NCI-H446 treated with DMSO at 0.1 percent for 48 hours (cell line): ENCODE data around the gene CHKA.

Experiments used
- DNase-seq: peaks from one replicate; lab custom pipeline; 2025; lab: John Stamatoyannopoulos, UW

The CHKA gene

DNA sequence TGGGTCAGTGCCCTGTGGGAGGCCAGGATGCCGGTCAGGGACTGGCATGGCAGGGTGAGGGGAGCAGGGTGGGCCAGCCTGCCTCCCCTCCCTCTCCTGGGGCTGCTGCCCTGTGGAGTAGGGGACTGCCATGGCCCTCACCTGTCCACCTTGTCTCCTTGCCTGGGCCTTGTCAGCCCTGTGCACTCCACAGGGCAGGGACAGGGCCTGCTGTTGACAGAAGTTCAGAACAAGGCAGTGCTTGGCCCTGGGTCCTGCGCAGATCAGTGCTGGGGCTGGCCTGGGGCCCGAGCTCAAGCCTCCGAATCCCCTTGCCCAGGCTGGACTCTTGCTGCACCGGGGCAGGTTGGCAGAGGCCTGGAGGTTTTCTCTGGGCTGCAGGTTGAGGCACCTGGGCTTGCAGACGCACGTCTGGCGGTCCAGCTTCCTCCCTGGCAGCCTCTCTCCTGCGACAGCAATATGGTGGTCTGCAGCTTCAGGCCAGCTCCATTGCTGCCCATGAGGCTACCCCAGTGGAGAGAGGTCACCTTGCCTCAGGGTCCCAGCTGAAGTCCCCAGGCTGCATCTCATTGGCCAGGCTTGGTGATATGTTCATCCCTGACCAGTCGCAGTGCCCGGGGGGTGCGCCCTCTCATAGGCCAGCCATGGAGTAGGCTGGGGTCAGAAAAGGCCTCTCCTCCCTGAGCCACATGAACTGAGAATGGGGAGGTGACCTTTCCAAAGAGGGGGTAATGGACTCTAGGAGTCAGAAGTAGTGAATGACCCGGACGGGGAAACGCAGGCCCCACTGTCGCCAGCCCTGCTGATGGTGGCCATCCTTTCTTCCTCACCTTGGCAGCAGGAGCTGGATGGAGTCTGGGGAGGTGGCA lies 21.5 kb upstream of the CHKA start:
- DNase-seq: no peak

DNA sequence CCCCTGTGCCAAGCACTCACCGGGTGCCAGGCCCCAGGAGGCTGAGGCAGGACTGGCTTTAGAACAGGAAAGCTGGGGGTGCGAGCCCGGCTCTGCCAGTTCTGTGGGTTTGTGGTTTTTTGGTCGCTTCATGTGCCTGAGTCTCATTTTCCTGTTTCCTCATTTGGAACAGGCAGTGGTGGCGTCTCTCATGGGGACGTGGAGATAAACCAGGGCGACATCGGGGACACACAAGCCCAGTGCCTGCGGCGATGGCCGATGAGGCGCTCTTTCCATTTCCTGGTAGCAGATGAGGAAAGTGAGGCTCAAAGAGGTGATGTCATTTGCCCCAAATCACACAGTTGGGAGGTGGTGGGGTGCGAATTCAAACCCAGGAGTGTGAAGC lies 20.8 kb upstream of the CHKA start:
- DNase-seq: no peak

DNA sequence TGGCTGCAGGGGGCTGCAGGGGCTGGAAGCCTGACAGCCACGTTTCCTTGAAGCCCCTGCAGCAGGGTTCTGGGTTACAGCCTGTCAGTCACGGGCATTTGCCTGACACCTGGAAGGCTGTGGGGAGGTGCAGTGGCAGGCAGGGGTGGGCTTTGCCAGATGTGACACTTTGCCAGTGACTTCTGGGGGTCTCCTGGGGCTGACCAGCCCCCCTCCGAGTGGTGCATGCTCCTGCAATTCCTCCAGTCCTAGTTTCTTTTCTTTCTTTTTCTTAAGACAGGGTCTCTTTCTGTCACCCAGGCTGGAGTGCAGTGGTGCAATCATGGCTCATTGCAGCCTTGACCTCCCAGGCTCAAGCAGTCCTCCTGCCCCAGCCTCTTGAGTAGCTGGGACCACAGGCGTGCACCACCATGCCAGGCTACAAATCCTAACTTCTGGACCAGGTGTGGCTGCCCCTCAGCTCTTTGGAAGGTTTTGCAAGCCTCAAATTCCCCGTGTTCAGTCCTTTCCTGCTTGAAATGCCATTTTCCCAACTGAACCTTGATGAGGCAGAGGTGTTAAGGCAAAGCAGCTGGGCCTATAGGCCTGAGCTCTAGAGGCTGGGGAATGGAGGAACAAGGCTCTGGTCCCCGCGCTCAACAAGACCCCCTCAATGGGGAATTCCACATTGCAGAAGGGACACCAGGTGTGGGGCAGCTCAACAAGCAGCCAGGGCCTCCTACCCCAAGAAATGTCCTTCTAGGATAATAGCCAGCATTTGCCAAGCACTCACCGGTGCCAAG lies 20.2 kb upstream of the CHKA start:
- DNase-seq: peak; percentile 7

DNA sequence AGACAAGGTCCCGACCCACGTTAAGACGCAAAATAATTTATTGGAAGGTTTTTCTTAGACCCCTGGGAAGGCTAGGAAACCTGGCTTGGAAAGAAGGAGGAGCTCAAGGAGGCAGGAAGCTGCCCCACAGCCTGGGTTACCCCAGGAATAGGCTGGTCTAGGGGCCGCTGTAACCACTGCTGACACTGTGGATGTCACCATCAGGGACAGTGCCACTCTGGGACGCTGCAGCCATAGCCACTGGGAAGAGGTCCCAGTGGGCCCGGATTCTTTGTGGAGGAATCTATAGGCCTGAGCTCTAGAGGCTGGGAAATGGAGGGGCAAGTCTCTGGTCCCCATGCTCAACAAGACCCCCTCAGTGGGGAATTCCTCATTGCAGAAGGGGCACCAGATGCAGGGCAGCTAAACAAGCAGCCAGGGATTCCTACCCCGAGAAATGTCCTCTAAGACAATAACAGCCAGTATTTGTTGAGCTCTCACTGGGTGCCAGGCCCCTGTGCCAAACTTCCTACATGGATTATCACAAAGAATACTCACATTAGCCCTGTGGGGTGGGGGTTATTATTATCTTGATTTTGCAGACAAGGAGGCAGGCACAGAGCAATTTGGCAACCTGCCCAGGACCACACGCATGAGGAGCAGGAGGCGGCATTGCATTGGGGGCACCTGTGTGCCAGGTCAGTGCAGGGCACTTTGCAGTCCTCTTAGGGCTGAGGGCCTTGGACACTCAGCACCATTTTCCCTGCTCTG lies 19.5 kb upstream of the CHKA start:
- peak; percentile 29 for DNase-seq

DNA sequence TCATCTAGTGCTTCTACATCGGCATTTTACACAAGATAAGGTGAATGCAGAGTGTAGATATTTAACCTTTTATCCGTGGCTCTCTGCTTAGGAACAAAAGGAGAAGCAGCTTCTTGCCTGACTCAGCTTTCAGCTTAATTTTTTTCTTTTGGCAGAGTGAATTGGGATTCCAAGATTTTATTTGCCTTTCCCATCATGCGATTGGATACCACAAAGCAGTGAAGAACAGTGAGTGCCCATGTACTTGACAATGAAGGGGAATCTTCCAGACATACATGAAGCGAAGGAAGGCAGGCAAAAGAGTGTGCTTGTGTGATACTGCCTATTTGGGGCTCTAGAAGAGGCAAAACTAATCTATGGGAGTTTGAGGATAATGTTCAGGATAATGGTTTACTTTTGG lies 17.0 kb upstream of the CHKA start:
- DNase-seq: no peak

DNA sequence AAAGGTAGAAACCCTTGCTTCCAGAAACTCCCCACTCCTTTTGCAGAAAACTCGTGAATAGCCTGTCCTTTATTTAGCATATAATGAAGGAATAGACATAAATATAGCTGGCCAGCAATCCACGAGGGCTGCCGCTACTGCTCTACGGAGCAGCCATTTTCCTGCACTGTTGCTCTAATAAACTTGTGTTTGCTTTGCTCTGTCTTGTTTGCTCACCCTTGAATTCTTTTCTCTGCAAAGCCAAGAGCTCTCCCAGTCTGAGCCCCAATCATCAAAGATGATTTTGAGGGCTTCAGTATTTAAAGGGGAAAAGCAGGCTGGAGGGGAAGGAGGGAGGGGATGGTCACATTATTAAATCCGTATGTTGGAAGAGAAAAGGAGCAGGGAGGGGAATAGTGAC lies 16.6 kb upstream of the CHKA start:
- DNase-seq: no peak

DNA sequence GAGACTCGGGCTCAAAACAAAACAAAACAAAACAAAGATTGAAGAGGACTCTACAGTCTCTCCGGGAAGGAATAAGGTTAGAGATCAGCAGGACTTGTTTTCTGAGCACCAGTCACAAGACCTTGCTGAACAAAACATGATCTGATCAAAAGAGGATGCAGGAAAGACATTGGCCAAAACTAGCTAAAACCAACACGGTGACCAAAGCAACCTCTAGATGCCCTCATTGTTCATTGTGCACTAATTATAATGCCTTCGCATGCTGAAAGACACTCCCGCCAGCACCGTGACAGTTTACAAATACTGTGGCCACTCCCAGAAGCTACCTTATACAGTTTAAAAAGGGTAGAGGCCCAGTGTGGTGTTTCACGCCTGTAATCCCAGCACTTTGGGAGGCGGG lies 15.7 kb upstream of the CHKA start:
- no peak for DNase-seq

DNA sequence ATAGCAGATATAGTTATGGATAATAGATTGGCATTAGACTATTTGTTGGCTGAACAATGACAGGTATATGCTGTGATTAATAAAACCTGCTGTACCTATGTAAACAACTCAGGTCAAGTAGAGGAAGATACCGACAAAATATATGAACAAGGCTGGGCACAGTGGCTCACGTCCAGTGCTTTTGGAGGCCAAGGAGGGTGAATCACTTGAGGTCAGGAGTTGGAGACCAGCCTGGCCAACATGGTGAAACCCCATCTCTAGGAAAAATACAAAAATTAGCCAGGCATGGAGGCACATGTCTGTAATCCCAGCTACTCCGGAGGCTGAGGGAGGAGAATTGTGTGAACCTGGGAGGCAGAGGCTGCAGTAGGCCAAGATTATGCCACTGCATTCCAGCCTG lies 14.0 kb upstream of the CHKA start:
- DNase-seq: no peak

DNA sequence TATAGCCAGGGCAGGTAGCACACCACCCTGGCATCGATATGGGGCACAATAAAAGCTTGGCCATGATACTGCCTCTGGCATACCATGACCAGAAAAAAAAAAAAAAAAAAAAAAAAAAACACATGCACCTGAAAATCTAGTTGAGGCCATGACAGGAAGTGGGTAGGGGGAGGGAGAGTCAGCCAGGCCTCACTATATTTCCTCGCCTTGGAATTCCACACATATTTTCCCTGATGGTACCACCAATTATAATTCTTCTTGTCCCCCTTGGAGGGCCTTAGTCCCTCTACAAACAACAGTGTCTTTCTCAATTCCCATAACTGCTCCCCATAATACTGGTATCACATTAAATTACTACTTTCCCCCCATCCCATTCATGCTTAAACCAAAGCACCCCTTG lies 12.6 kb upstream of the CHKA start:
- DNase-seq: no peak

DNA sequence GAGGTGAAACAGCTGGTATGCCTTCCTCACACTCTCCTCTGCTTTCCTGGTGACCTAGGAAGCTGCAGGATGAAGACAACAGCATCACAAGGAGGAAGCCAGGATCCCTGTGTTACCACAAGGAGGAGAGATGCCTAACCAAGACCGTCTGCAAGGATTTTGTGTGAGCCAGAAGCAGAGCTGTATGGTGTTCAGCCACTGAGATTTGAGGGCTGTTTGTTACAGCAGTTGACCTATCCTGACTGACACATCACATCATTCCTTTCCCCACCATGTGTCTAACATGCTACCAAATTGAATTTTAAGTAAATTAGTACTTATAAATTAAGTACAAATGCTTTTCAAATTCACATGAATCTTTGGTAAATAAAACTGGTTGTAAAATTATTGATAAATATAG lies 8.9 kb upstream of the CHKA start:
- no peak for DNase-seq

DNA sequence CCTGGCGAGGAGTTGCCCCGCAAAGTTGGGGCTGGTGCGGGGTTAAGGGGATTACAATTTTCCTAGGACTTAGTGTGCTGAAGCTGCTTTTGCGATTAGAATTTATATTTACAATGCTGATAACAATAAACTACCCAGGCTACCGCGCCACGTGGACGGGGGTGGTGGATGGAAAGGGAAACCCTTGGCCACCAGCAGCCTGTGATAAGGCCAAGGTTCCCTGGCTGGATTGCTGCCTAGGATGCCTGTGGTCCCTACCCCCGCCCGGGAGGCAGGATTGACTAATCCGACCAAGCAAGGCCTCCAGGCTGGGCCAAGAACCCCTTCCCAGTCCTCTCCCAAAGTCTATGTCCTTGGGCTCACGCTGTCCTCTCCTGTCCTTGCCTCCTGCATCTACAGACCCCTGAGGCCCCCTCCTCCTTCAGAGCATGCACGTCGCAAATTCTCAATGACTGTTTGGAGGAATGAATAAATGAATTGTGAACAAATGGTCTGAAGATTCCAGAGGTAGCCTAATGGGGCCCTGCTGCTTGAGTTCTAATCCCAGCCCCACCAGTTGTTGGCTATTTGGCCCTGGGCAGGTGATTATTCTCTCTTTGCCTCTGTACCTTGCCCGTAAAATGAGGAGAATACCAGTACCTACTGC lies 7.6 kb upstream of the CHKA start:
- no peak for DNase-seq

DNA sequence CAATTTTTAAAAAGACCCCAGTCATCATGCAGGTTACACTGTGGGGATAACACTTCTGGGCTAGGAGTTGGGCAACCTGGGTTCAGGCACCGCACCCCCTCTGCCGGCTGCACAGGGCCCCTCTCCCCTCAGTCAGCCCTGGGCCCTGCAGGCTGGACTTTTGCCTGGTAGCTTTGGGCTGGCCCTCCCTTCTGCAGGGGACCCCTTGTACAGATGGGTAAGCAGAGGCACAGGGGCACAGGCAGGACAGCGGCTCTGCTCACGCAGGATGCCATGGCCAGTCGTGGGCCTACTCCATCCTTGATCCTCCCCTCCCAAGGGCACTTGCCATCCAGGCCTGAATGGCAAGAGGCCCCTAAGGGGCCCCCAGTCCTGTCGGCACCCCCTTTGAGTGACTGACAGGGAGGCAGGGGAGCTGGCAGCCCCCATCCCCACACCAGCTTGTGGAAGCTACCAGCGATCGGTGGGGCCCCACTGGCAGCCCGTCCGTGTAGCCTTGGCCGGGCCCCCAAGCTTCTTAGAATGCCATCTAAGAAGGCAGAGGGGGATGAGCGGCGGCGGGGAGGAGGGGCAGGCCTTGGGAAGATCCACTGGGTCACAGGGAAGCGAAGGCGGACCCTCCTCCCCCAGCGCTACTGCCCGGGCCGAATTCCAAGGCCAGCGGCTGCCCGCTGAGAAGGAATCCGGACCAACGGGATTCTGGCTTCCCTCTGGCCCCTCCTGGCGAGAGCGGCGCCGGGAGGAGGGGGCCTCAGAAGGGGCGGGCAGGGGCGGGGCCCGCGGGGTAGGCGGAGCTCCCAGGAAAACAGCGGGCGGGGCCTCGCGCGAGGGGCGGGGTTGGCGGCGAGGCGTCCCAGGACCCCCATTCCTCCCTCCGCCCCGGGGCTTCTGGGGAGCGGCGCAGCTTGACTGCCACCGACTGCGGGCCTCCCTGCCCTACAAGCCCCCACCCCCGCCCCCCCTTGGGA lies 6.8 kb upstream of the CHKA start:
- DNase-seq: no peak

DNA sequence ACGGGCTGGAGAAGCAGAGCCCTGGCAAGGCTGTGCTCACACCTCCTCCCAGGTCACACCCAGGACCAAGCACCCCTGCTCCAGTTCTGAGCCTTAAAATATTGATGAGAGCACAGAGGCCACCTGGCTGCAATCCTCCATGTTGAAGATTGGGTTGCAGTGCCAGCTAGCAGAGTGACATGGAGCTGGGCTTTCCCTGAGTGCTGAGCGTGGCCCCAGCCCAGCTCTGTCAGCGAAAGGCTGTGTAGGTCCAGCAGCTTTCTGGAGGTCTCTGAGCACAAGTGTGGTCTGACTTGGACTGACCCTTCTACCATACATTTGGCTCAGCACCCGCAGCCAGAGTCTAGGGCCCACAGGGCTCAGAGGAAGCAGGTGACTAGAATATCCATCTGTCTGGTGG lies 4.0 kb upstream of the CHKA start:
- DNase-seq: no peak

DNA sequence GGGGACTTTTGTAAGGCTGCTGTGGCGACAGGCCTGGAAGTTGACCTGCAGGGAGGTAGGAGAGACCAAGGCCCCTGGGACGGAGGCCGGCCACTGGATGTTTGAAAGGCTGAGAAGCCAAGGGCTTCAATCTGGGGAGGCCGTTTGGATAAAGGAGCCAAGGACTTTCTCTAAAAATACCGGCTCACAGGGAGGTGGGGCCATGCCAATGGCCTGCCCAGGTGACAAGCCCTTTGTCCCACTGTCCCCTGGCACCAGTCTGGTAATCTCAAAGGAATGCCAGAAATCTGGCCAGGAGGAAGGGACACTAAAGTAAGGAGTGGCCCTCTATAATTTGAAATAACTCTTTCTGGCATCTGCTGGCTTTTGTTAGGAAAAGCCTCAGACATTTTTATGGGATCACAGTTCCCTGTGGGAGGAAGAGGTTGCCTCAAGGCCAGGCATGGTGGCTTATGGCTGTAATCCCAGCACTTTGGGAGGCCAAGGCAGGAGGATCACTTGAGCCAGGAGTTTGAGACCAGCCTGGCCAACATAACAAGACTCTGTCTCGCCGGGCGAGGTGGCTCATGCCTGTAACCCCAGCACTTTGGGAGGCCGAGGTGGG lies 1.9 kb upstream of the CHKA start:
- no peak for DNase-seq

DNA sequence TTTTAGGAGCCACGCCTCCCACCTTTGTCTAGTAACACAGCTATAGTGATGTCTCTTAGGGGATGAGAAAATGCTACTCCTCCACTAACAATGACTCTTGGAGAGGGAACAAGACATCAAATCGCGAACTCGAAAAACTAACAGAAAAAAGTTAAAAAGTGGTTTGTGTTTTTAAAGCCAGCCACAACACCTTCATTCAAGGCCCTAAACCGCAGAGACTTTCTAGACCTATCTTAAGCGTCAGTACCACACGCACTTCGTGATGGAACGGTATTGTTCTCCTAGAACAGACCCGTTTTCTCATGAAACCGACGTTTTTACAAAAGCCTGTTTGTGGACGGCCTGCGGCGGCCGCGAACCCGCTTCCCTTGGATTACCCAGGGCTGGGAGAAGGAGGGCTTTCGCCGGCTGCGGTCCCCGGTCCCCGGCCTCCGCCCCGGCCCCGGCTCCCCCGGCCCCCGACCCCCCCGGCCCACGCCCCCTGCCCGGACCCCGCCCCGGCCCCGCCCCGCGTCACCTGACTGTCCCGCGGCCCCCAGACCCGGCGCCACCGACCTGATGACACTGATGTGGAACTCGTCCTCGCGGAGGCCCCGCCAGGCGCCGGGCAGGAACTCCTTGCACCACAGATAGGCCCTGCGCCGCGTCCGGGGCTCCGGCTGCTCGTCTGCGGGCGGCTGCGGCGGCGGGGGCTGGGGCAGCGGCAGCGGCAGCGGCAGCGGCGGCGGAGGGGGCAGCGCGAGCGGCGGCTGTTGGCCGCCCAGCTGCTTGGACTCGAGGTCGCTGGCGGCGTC lies 718 bp downstream of the CHKA start:
- DNase-seq: no peak

DNA sequence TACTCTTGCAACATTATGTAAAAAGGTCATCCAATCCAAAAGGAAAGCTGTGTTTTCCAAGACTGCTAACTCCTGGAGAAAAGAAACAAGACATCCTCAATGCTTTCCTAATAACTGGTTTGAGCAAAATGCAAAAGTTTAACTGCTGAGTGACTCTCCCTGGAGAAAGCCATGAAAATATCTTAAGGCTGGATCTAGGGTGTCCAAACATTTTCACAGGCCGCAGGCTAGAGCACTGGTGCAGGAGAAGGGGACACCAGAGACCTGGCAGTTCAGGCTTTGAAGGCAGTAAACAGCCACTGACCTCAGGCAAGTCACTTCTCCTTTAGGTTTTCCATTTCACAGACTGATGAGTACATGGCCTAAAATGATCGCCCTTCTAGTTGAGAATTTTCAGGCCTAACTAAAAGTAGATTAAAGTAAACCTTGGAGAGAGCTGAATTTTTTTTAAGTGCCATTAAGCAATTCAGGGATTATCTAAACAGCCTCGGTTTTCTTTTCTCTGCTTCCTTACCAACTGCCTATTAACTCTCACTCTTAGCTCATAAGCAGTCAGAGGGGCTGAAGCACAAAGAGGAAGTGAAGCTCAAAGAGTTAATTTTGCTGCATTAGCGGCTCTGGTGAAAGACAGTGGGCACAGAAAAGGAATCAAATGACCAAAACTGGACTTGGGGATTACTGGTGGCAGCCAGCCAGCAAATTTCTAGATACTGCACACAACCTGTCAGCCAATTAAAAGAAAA lies 2.3 kb downstream of the CHKA start:
- no peak for DNase-seq

DNA sequence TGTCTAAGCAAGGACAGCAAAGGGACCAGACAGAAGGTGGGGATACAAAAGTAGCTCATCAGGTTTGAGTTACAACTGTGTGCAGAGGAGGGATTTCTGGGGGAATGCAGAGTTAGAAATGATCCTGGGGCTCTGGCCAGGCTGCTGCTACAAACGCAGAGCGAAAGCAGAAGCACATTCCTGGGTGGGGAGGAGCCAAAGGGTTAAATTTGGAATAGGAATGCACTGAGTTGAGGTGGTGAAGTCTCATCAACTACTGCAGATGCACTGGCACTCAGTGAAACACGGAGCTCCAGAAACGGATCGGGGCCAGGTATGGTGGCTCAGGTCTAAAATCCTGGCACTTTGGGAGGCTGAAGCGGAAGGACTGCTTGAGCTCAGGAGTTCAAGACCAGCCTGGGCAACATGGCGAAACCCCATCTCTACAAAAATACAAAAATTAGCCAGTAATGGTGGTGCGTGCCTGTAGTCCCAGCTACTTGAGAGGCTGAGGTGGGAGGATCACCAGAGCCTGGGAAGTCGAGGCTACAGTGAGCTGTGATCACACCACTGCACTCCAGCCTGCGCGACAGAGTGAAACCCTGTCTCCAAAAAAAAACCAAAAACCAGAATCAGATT lies 3.2 kb downstream of the CHKA start:
- no peak for DNase-seq

DNA sequence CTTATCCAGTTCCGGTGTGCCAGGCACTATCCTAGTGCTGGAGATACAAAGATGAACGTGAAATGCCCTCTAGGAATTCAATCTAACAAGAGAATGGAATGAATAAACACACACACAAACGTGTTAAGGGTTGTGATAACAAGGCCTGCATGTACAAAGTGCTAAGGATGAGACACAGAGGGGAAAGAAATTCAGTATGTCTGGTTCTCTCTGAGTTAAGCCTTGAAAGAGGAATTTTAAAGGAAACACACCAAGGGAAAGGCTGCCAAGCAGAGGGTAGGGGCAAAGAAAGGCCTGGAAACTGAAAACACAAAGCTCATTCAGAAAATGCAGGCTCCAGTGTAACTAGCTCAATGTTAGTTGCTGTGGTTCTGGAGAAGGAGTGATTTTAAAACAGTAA lies 4.2 kb downstream of the CHKA start:
- no peak for DNase-seq

DNA sequence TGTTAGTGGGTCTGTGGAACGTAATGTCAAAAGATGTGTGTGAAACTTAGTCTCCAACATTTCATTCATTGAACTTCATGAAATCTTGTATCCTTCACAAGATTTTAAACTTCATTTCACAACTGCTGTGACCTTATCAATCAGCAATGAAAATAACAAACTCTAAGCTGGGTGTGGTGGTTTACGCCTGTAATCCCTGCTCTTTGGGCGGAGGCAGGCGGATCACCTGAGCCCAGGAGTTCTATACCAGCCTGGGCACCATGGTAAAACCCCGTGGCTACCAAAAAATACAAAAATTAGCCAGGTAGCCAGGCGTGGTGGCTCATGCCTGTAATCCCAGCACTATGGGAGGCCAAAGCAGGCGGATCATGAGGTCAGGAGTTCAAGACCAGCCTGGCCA lies 5.1 kb downstream of the CHKA start:
- DNase-seq: no peak
